Endothelial cell of umbilical vein (primary cell): ENCODE data around the gene TNIK.

Experiments
- EZH2 ChIP-seq: IDR thresholded peaks from 2 replicates; pipeline ENCODE4 v1.6.1; 2012; ENCODE audit warnings: borderline replicate concordance, low read depth, mild to moderate bottlenecking, moderate library complexity, low read length, inconsistent platforms; ENCODE audit not compliant: severe bottlenecking
- GATA2 ChIP-seq: IDR thresholded peaks from 2 replicates; pipeline ENCODE4 v1.7.0; 2011; ENCODE audit warnings: low read depth, mild to moderate bottlenecking, moderate library complexity, mixed read lengths, low read length; ENCODE audit not compliant: insufficient read length, insufficient read depth
- JUN ChIP-seq: IDR thresholded peaks from 2 replicates; pipeline ENCODE4 v1.6.1; 2011; ENCODE audit warnings: borderline replicate concordance, low read depth; ENCODE audit not compliant: insufficient read length, insufficient read depth
- MYC ChIP-seq: IDR thresholded peaks from one replicate; pipeline ENCODE4 v1.6.1; 2011; ENCODE audit warnings: mild to moderate bottlenecking, low read depth, low read length
- POLR2A ChIP-seq: IDR thresholded peaks from 2 replicates; pipeline ENCODE4 v1.6.1; 2012; ENCODE audit warnings: low read depth, mild to moderate bottlenecking, control low read depth, low read length
- POLR2AphosphoS5 ChIP-seq: IDR thresholded peaks from 2 replicates; pipeline ENCODE4 v1.6.1; 2012; ENCODE audit warnings: low read depth, mild to moderate bottlenecking, control low read depth, low read length, moderate library complexity; ENCODE audit not compliant: insufficient read depth
- TF ChIP-seq, protein P1 (sequence below), 2 donors: IDR thresholded peaks; 1 replicate in 1 of 2; 2 replicates in 1 of 2; pipeline ENCODE4 v1.5.1; 2011; ENCODE audit warnings: low read length in 2 of 2, mild to moderate bottlenecking in 2 of 2, moderate library complexity in 2 of 2, control low read depth in 1 of 2, inconsistent platforms in 1 of 2, low read depth in 1 of 2; ENCODE audit not compliant: insufficient read depth in 1 of 2; ENCODE audit errors: extremely low read depth in 1 of 2
- TF ChIP-seq, protein P2 (sequence below): IDR thresholded peaks from 2 replicates; pipeline ENCODE4 v1.6.1; 2011; ENCODE audit not compliant: insufficient read depth, insufficient read length

DNA sequence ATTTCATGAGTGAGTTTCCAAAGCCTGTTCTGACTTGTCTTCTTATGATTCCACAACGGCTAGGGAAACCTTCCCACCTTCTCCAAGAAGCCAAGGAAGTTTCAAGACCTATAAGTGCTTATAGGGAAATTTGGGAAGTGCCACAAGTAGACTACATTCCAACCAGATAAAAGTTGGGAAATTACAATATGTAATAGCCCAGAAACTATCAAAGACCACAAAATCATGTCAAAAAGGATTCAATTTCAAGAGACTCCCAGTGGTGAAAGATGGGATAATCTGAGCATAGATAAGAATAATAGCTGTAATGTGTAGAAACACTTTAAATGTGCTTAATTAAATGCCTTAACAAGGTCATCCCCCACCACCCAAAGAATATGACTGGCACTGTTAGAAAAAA is 264.5 kb downstream of the TNIK start:
- TF ChIP-seq EZH2, result no peak
- no peak for TF ChIP-seq POLR2A
- TF ChIP-seq, protein P1, sequence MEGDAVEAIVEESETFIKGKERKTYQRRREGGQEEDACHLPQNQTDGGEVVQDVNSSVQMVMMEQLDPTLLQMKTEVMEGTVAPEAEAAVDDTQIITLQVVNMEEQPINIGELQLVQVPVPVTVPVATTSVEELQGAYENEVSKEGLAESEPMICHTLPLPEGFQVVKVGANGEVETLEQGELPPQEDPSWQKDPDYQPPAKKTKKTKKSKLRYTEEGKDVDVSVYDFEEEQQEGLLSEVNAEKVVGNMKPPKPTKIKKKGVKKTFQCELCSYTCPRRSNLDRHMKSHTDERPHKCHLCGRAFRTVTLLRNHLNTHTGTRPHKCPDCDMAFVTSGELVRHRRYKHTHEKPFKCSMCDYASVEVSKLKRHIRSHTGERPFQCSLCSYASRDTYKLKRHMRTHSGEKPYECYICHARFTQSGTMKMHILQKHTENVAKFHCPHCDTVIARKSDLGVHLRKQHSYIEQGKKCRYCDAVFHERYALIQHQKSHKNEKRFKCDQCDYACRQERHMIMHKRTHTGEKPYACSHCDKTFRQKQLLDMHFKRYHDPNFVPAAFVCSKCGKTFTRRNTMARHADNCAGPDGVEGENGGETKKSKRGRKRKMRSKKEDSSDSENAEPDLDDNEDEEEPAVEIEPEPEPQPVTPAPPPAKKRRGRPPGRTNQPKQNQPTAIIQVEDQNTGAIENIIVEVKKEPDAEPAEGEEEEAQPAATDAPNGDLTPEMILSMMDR (IDR thresholded peaks at IDR 0.05; ENCODE audit: extremely low read depth in 1 of 2, insufficient read depth in 1 of 2, low read depth in 1 of 2, low read length in 2 of 2), result peak; percentile 5 to 11
- TF ChIP-seq JUN, result no peak
- no peak for TF ChIP-seq MYC
- TF ChIP-seq POLR2AphosphoS5, result no peak
- TF ChIP-seq, protein P2, sequence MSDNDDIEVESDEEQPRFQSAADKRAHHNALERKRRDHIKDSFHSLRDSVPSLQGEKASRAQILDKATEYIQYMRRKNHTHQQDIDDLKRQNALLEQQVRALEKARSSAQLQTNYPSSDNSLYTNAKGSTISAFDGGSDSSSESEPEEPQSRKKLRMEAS, result no peak
- no peak for TF ChIP-seq GATA2
